ENCODE results near the gene RNF213. TPM values are rescaled to one million over a fixed set of nuclear protein-coding genes. Genes with fewer than 3 reads are reported as not detected.

RNF213 gene
- 57.1 to 67.1 TPM (median 64.0 TPM) in 5 replicates for total RNA-seq (2022; extraction: Qiagen RNA extraction; ENCODE audit: low read depth)

DNA sequence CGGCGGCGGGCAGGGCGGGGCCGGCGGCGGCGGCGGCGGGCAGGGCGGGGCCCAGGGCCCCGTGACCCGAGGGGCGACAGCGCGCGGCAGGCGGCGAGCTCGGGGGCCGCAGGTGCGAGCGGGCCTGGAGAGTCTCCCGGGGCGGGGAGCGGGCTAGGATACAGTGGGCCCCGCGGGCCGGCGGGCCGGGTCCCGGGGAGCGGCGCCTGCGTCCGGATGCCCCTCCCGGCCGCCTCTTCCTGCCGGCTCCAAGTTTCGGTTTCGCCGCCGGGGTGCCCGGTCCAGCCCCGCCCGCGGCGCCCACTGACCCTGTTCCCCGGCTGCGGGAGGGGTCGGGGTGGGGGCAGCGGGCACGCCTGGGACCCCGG lies at the start of gene RNF213:
TSS of gene RNF213 (plus strand) at position 62 of the 368 bp plus-strand sequence. CDS start 2,830 bp downstream, outside the sequence.

DNA sequence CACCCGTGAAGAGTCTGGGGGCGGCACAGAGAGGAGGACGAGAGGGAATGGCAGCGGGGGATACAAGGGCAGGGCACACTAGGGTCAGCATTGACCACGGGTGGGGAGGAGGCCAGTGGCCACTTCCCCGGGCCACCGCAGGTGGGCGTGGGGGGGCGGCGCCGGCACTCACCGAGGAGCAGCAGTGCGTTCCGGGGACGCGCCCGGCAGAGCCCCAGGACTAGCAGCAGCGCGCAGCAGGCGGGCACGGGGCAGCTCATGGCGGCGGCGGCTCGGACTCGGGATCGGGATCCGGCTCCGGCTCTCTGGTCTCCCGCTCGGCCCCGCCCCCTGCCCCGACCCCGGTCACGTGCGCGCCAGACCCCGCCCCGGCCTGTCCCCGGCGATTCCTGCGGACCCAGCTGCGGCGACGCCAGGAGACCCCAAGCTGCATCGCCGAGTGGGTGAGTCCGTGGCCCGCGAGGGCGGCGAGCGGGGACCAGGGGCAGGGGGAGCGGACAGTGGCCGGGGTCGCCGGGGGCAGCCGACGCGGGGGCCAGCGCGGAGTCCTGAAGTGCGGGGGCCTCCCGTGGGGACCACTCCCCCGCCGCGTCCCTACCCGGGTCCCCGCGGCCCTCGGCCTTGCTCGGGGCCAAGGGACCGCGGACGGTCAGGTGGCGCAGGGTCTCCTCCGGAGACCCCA lies 40.5 kb upstream of the RNF213 start, which contains the start of the genes SGSH and SLC26A11:
TSS of gene SGSH (minus strand) at position 280 of the 682 bp plus-strand sequence. CDS start at position 260, 20 bp downstream.
TSS of gene SLC26A11 (plus strand) at position 374 of the 682 bp plus-strand sequence. CDS start 1,134 bp downstream, outside the sequence.

DNA sequence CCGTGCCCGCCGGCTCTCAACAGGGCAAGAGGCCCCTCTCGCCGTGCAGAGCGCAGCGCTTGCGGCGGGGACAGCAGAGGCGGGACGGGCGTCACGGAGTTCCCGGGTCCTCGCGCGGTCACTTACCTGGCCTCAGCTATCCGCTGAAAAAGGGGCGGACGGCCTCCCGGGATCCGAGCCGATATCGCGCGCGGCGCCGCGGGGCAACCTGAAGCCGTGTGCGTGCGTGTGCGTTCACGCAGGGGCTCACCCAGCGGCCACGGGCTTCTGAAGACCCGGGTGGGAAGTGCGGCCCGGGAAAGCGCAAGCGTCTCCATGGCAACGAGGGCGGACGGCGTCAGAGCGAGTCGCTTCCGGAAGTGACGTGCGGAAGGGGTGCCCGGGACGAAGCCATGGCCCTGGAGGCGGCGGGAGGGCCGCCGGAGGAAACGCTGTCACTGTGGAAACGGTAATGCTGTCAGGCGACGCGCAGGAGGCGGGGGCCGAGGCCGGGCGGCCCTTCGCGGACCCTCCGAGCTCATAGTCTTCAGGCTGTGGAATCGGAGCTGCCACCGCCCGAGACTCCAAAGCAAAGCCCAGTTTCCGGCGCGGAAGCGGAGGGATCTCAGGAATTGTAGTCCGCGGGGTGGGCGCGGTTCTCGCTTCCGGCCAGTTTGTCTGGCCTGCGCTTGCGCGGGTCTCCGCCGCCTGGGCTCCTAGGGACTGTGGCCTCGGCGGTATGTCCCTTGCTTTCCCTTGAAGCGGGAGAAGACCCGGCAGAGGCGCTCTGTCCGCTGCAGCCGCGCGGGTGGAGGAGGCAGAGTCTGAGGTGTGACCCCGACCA lies 154.4 kb downstream of the RNF213 start, which contains the start of gene ENDOV:
TSS of gene ENDOV (plus strand) at position 365 of the 823 bp plus-strand sequence. CDS start at position 393, 28 bp downstream.

Other genes with a start within 250 kb of the RNF213 start
- 5.9 to 9.9 TPM (median 8.8 TPM) in 5 replicates for gene TBC1D16, start 225.0 kb upstream of the RNF213 start, total RNA-seq (2022; extraction: Qiagen RNA extraction; ENCODE audit: low read depth)
- gene CCDC40, start 224.2 kb upstream of the RNF213 start, total RNA-seq (2022; extraction: Qiagen RNA extraction; ENCODE audit: low read depth) = 4.7 to 6.9 TPM (median 5.9 TPM) in 5 replicates
- gene GAA, start 159.3 kb upstream of the RNF213 start, total RNA-seq (2022; extraction: Qiagen RNA extraction; ENCODE audit: low read depth) = 43.8 to 65.5 TPM (median 53.4 TPM) in 5 replicates
- 201 to 236 TPM (median 218 TPM) in 5 replicates for gene EIF4A3, start 113.7 kb upstream of the RNF213 start, total RNA-seq (2022; extraction: Qiagen RNA extraction; ENCODE audit: low read depth)
- gene CARD14, start 90.8 kb upstream of the RNF213 start, total RNA-seq (2022; extraction: Qiagen RNA extraction; ENCODE audit: low read depth) = 0.09 to 0.29 TPM (median 0.18 TPM) in 5 replicates
- 17.7 to 28.6 TPM (median 27.5 TPM) in 5 replicates for gene SGSH, start 40.5 kb upstream of the RNF213 start, total RNA-seq (2022; extraction: Qiagen RNA extraction; ENCODE audit: low read depth)
- 9.3 to 17.3 TPM (median 12.8 TPM) in 5 replicates for gene SLC26A11, start 40.4 kb upstream of the RNF213 start, total RNA-seq (2022; extraction: Qiagen RNA extraction; ENCODE audit: low read depth)
- gene ENDOV, start 154.3 kb downstream of the RNF213 start, total RNA-seq (2022; extraction: Qiagen RNA extraction; ENCODE audit: low read depth) = 34.1 to 57.5 TPM (median 50.6 TPM) in 5 replicates
- 46.8 to 115 TPM (median 85.9 TPM) in 5 replicates for gene NPTX1, start 215.8 kb downstream of the RNF213 start, total RNA-seq (2022; extraction: Qiagen RNA extraction; ENCODE audit: low read depth)

All from A549 treated with RU486 at 1 μM for 4 hours (cell line).